Stimulated activated CD8-positive, alpha-beta memory T cell treated with anti-CD3 and anti-CD28 coated beads, Interleukin-15, amount 100 ng/mL, for 24 hours (primary cell): ENCODE data around the gene PTPRD.

Experiments used
- DNase-seq: peaks from one replicate; pipeline ENCODE4 v3.0.0-alpha.2; 2020; ENCODE audit warnings: low read depth

The PTPRD gene

DNA sequence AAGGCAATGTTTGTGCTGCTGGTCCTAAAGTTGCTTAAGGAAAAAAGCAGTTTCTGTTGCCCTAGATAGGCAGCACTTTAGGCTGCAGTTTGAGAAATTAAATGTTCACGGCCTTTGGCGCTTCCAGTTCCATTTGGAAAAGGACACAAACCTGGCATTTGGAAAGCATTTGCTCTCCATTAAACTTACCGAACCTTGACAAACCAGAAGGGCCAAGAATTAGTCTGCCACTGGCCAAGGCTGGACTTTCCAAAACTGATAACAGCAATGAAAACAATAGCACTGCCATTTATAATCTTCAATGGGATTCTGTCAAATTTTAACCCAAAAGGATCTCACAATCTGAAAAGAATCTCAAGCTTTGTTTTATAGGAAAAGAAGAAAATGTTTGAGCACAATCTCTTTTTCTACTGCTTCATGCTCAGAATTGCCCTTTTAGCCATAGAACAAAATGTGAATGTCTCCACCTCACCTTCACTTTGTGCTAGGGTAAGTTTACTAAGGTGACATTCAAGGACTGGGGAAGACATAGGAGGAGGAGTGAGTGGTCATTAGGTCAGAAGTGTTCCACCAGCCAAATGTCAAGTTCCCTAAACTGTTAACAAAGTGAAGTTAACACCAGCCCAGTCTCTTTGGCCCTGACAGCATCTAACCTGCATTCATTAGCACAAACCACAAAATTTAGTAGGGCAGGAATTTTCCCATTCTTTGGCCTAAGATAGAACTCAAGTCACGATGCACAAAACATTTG, 2229.8 kb downstream of the PTPRD start:
- DNase-seq: no peak

DNA sequence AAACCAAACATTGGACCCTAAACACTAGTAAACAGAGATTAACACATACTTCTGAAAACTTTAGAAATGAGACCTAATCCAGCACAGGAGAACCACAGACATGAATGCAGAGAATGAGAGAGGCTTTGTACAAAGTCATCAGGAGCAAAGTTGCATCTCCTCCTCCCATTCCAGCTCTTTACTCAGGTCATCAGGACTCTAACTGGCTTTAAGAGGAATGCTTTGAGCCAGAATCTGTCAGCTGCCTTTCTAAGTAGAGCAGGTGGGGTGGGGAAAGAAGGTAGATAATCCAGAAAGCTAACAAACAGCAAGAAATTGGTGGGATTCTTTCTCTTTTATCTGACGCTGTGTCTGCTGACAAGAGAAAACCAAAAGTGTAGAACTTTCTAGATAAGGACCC, 2230.5 kb downstream of the PTPRD start:
- no peak for DNase-seq

DNA sequence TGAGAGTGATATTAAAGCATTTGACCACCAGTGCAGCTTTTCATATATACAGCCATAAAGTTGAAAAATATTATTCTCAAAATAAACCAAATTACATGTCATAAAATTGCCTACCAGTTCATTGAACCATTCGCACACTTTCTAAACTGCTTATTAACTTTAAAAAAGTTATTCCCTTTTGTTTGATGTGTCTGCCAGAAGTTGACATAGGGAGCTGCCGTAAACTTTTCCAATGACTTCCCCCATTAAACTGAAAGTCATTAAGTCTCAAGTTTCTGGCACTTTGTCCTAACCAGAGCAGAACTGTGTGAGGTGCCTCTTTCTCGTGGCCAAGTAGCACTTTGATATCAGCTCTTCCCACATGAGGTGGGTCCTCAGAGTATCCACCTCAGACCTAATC, 2231.2 kb downstream of the PTPRD start:
- no peak for DNase-seq

DNA sequence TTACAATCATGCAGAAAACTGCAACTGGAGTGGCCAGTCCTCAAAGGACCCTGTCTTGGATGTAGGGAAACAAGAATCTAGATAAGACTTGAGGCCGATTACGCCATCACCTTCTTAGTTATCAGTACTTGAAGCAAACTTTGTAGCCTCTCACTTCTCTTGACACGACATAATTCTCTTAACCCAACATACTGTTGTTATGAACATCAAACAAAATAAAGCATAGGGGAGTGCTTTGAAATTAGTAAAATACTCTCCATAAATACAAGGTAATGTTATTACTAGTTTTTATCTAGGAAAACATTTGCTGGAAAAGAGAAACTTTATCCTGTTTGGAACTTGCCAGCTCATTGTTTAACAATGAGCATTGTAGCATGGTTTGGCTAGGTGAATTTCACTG, 2238.3 kb downstream of the PTPRD start:
- no peak for DNase-seq

DNA sequence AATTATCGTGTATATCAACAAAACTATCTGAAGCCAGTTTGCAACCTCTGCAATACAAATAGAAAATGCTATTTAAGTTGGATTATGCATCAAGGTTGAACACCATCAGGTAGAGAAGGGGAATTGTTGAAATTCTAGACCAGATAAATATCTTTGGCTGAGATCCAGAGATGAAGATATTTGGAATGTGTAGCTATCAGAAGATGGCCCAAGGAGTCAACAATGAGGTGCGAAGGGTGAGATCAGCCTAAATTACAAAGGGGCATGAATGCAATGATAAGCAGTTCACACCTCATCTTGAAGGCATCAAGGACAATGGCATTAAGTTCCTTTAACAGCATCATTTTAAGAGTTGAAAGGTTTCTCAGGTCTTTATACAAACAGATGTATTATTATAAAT, 2241.1 kb downstream of the PTPRD start:
- DNase-seq: no peak

DNA sequence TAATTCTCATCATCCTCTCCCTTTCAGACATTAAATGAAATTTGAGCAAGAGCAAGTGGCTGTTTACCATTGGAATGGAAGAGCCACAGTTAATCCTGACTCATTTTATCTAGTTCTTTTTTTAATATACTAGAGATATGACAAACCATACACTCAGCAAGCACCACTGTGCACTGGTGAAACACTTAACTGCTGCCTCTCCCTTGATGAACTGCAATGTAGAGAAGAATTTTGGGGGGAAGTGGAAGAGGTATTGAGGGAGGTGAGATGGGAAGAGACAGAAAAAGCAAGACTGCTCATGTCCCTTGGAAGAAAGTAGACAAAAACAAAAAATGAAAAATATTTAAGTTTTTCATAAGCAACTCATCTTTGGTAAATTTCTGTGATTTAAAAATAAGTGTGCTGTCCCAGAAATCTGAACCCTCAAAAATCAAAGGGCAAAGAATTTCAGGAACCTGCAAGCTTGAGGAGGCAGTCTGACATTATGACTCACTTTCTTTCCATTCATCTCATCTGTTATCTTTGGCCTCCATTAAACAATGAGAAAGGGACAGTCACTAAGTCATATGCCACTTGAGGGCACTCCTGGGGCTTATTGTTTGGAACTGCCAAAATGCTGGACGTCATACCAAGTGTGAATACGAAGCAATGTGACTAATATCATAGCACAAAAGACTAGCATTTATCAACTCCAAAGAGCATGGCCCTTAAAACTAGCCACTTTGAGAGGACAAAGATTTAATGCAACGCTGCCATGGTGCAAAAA, 2246.5 kb downstream of the PTPRD start:
- no peak for DNase-seq

DNA sequence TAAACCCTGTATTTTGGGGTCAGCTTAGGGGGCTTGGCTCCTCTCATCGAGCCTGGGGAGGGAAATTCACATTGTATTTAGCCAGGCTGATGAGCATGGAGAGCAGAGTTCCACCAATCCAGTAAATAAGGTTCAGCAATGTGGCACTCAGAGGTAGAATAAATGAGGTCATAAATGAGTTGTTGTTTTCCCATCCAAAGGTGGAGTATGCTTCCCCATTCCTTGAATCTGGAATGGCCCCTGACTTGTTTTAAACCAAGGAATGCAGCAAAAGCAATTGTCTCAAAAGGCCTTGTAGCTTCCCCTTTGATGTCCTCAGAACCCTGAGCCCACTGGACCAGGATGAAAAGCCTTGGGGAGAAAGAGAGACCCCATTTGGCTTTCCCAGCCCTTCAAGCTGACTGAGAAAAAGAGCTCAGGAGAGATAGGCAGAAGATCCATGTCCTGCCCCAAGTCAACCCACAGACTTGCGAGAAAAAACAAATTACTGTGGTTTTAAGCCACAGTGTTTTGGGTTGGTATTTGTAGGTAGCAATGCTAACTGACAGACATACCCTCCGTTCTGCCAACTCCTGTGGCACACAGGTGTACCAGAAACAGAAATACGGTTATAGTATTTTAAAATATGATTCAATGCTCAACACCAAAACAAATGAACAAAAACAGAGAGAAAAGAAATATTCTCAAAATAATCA, 2247.2 kb downstream of the PTPRD start:
- no peak for DNase-seq

DNA sequence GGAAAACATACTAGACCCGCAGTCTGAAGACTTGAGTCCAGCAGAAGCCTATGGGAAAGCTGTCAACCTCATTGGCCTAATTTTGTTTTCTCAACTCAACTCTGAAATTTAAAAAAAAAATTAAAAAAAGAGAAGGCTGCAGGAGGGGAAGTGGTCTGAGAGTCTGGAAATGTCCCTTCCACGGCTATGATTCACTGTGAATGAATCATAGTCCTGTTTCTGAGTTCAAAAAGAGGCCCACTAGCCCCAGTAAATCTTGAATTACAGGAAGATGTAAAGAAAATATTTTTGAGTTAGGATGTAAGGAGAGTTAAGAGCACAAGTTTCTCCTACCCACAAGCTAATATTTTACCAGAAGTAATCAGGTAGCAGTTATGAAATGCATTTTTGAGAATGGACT, 2247.8 kb downstream of the PTPRD start:
- DNase-seq: no peak

DNA sequence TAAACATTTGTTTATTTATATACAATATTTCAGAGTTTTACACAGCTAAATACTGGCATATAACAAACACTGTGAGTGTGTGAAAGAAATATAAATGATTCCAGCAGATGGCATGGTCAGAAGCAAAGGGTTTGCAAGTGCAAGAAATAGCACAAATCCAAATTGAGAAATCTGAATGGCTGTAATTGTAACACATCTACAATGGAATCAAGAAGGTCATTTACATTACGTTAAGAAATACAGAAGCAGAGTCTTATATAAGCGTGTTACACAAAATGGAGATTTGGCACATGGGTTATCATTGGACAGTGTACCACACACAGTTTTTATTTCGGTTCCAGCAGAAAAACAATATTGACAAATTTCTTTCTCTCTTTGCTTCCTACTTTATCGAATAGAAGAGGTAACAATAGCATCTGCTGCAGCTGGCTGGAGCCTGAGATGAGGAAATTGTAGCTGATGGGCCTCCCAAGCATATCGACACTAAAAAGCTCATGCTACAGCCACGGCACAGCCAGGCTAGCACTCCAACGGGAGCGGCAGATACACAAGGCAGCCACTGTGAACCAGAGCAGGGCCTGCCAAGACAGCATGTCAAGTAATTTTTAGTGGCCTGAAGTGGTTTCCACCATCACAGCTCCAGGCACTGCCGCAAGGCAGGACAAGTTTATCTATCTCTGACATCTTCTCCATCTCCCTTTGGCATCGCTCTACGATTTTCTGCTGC, 2248.6 kb downstream of the PTPRD start:
- DNase-seq: no peak

DNA sequence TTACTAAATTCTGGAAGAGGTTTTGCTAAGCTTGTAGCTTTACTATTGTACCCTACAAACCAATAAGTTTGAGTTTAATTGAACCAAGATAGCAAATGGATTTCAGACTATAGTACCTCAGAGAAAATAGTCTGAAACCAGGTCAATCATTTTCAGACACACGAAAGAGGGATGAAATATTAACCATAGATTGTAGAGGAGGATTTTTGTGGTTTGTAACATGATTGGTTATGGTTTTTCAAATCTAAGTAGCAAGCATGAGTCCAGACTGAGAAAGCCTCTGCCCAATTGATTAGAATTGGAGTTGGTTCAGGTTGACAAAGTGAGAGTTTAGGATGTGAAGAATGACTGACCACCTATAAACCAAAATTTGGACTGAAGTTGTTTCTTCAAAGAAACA, 2250.6 kb downstream of the PTPRD start:
- no peak for DNase-seq

DNA sequence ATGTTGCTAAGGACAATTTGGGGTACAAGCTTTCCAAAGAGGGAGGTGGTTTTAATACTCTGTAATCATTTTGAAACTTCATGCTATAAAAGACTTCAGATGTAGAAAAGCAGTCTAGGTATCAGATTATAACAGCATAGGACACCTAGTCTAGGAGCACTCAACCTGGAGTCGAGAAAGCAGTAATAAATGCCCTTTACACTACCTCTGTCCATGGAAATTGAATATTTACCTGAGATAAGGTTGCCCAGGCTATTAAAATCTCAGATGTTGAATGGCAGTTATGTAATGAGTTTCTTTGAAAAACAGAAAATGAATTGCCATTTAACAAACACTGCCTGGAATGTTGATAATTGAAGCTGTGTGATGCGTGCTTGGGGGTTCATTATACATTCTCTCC, 2251.4 kb downstream of the PTPRD start:
- no peak for DNase-seq

DNA sequence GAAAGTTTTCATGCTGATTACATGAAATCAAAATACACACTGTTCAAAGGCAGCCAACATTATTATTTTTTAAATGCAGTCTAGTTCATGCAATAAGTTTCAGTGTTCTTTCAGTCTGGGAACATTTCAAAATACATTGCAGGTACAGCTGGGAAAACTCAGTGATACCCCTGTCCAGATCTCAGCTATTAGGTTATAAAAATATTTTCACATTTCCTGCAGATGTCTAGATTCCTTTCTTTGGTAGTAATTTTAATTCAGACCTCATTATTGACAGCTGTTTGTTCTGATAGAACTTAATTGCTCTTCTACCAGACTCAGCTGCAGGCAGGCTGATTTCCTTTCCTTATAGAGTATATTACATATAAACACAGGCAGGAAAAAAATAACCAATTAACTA, 2256.4 kb downstream of the PTPRD start:
- no peak for DNase-seq

DNA sequence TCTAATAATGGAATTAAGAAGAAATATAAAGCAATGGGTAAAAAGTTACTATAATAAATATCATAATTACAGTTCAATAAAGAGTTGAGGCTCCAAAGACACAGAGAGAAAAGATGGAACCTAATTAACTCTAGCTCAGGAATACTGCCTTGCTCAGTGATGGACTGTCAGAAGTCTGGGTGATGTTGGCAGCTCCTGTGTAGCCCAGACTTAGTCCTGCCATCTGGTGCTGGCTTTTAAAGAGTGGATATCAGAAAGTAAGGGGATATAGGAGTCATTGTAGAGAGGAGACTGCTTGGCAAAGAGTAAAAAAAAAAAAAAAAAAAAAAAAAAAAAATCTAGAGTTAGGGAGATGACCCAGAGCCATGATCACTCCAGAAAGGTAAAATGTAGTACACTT, 2261.4 kb downstream of the PTPRD start:
- no peak for DNase-seq

DNA sequence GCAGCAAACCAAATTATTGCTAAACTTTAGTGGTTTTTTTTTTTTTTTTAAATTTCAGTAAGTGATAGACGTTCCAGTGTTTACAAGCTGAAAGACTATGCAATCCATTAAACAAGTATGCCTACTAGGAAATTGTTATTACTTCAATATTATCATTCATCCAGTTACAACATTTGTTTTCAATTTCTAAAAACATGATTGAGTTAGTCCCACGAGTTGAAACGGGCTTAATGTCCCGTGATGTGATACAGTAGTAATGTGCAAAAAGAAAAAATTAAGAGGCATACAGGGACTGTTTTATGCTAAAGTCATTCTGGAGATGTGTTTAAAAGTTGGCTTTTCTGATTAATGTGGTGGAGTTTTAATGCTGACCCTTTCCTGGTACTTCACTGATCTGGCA, 2262.9 kb downstream of the PTPRD start:
- no peak for DNase-seq

DNA sequence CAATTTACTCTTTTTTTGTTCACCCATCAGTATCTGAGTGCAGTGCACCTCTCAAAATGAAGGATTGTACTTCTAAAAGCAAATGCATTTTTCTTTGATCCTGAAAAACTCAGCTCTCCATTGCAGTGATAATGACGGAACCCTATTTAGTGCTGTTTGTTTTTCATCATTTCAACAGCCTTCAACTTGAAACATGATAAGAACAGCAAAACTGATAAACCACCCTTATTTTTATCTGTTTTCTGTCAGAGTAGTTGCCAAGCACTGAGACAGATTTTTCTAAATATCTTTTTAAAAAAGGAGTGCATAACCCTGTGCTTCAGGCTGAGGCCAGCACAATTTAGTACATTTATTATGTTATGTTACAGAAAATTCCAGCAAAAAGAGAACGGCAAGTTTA, 2263.4 kb downstream of the PTPRD start:
- no peak for DNase-seq

DNA sequence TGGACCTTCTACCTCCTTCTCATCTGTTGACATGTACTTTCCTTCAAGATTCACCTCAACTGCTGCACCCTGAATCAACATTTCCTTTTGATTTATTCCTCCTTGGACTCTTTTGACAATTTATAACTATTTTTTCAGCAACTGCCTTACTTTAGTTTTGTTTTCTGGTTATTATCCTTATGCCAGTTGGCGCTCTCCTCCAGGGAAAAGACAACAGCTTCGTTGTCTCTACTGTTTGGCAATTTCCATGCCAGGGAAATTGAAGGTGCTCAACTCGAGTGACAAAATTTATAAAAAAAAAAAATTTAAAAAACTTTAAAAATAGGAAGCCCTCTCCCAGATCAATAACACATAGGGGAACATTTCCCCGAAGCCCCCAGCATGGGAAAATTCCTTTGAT, 2264.0 kb downstream of the PTPRD start:
- DNase-seq: no peak

DNA sequence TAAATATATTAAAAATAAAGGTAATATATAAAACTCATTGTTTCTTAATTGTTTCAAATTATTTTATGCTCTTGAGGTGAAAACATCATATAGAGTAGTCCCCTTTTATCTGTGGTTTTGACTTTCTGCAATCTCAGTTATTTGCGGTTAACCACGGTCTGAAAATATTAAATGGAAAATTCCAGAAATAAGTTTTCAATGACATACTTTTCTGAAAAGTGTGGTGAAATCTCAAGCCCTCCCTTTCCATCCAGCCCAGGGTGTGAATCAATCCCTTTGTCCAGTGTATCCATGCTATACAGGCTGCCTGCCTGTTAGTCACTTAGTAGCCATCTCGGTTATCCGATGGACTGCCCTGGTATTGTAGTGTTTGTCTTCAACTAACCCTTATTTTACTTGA, 2266.5 kb downstream of the PTPRD start:
- DNase-seq: no peak

DNA sequence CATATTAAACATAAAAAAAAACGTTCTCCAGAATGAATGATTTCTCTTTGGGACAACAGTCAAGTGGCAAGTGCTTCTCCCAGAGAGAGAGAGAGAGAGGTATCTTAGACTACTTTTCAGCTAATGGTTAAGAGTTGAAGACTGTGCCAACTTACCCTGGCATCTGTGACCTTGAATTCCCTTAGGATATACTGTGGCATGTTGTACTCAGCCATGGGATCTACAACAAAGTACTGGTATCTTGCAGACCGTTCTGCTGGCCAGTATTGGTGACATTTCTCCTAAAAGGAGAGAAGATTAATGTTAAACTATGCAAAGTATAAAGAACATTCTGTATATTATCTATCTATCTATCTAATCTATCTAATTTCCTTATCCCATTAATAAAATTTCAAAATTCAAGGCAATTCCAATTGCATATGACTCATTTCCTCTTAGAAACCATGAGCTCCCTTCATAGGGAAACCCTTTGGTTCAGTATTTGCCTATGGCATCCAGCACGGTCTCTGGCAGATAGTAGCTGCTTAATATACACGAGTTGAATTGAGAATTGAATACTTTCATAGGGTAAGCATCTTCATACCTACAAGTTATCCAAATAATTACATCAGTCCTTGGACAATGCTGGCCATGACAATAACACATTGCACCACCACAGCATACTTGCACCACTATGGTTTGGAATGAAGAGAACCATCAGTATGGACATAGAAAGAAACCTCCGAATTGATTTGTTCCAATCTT, 2273.9 kb downstream of the PTPRD start:
- no peak for DNase-seq

DNA sequence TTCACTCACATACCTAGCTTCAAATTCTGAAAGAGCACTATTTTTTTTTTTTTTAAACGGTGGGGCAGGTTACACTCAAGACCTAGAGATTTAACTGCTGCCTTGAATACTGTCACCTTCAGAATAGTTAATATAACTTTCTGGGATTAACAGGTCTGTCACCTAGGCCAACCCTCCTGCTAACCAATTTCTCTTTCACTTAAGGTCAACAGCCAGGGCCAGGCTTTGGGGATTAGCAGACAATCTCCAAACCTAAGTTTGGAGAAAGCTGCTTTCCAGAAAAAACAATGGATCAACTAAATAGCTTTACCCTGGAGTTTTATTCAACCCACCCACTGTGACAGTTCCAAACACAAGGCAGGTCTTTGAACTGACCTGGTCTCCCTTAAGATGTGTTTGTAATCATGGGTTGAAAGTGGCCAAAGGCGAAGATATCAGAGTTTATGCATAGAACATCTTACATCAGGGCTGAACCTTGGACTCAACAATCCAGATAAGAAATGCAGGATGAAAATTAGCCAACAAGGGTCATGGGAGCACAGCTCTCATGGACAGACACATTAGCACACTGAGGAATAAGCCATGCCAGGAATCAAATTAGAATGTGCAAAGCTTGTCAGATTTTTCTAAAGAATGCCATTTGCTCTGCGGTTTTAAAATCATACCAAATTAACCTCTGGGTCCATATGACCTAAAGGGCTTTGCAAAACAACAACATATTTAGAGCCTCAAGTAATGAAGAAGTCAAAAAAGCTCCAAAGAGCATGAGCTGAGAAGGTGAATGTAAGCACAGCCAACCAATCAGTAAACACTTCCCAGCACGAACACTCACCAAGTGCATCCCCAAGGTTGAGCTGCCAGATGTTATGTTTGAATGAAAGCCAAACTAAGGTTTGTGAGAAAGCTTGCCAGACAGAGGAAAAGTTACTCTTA, 2274.7 kb downstream of the PTPRD start:
- no peak for DNase-seq

DNA sequence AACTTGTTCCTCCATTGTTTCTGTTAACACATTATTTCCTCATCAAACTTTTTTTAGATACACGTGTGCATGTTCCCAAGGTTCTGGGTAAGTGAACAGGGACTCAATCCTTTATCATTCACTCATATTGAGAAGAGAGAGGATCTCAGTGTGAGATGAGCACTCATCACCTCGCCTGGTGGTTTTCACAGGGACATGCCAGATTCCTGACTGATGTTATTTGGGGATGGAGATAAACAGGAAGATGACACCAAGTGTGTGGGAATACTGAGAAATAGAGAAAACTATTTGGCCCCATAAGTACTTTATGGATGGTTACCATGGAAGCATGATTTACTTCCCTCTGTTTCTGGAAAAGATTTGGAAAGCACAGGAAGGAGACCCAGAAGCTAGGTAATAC, 2279.9 kb downstream of the PTPRD start:
- DNase-seq: no peak

DNA sequence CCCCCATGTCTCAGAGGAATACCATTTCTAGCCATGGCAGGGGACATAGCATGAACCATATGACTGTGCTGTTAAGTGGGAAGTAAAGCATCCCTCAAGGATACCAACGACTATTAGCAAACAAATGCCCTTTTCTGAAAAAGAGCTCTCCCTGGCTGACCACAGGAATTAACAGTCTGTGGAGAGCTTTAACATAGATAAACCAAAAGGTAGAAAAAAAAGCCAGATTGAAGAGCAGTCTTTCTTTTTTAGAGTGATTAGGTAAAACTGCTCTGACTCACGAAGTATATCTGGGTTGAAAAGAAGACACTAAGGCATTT, 2280.5 kb downstream of the PTPRD start:
- no peak for DNase-seq
